Astrocyte (in vitro differentiated cells and primary cell): Measurements from ENCODE around the gene GCM1.

Experiments used
- EZH2 ChIP-seq: IDR thresholded peaks from 2 replicates; pipeline ENCODE4 v1.6.1; 2012; ENCODE audit warnings: mild to moderate bottlenecking, low read length, inconsistent platforms; ENCODE audit not compliant: insufficient read depth
- TF ChIP-seq, protein P1 (sequence below): IDR thresholded peaks from 2 replicates; pipeline ENCODE4 v1.5.1; 2011; ENCODE audit warnings: low read depth, mild to moderate bottlenecking, inconsistent platforms, low read length, moderate library complexity; ENCODE audit not compliant: insufficient read depth

DNA sequence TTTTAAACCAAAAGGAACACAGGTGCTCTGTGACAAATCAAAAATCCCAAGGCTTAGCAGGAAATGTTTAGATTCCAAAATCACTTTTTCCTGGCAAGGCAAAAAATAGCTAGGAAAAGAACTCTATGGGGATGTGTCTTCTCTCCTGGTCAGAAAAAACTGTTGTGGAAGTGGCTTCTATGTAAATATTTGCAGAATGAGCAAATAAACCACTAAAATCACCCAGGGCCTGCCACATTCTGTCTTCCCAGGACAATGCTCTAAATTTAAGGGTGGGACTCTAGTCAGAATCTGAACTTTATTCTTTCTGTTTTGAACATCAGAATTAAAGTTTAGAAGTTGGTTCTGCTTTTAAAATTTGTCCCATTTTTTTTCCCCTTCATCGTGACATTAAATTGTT, 29.3 kb downstream of the GCM1 start:
- TF ChIP-seq EZH2: no peak
- TF ChIP-seq, protein P1, sequence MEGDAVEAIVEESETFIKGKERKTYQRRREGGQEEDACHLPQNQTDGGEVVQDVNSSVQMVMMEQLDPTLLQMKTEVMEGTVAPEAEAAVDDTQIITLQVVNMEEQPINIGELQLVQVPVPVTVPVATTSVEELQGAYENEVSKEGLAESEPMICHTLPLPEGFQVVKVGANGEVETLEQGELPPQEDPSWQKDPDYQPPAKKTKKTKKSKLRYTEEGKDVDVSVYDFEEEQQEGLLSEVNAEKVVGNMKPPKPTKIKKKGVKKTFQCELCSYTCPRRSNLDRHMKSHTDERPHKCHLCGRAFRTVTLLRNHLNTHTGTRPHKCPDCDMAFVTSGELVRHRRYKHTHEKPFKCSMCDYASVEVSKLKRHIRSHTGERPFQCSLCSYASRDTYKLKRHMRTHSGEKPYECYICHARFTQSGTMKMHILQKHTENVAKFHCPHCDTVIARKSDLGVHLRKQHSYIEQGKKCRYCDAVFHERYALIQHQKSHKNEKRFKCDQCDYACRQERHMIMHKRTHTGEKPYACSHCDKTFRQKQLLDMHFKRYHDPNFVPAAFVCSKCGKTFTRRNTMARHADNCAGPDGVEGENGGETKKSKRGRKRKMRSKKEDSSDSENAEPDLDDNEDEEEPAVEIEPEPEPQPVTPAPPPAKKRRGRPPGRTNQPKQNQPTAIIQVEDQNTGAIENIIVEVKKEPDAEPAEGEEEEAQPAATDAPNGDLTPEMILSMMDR: no peak
